GM21360 (cell line): Measurements from ENCODE around the gene TMEM8B.

Experiments
- ATAC-seq: cut with Tn5 transposase; IDR thresholded peaks from one replicate; pipeline ENCODE4 v1.9.1; 2021; ENCODE audit warnings: mild to moderate bottlenecking, moderate library complexity; ENCODE audit not compliant: unreplicated experiment

TMEM8B gene, protein sequence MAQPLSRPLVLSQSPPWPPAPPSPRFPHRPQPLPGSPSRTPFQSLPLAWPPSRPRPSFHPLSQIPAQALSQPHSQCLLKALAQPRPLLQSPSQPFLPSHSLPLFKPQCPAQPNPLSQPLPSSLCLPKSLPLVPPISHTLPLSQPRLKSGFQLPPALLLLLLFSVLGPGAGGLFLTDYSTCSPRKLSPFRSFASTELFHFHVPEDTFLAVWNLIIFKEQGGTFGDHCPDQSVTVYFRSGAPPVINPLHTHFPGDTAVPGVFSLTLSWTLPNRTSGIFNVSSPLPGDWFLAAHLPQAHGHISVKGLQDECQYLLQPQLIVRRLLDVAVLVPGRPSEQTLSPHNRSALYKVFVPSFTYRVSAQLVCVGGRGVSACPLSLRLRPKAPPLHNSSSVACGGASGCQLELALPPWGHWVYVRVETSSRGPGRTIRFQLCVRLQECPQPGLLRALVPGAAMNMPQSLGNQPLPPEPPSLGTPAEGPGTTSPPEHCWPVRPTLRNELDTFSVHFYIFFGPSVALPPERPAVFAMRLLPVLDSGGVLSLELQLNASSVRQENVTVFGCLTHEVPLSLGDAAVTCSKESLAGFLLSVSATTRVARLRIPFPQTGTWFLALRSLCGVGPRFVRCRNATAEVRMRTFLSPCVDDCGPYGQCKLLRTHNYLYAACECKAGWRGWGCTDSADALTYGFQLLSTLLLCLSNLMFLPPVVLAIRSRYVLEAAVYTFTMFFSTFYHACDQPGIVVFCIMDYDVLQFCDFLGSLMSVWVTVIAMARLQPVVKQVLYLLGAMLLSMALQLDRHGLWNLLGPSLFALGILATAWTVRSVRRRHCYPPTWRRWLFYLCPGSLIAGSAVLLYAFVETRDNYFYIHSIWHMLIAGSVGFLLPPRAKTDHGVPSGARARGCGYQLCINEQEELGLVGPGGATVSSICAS

DNA sequence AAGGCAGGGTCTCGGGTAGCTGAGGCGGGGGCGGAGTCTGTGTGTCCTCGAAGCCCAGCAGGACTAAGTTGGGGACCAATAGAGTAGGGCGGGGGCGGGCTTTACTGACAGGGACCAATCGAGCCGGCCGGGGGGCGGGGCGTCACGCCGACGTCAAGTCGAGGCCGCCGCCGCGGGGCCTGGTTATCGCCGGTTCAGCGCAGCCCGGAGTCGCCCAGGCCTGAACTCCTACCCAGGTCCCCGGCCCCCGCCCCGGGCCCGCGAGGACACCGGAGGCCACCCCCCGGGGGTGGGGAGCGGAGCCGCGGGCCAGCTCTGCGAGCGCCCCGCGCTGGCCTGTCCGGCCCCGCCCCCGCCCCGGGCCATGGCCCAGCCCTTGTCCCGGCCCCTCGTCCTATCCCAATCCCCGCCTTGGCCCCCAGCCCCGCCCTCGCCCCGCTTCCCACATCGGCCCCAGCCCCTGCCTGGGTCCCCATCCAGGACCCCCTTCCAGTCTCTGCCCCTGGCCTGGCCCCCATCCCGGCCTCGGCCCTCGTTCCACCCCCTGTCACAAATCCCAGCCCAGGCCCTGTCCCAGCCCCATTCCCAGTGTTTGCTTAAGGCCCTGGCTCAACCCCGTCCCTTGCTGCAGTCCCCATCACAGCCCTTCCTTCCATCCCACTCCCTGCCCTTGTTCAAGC, at the start of gene TMEM8B:
Gene TMEM8B, plus strand, starts transcription at position 145 of the 680 bp plus-strand sequence. Its CDS starts 220 bp downstream, at position 365.
- peak; percentile 62 for ATAC-seq

DNA sequence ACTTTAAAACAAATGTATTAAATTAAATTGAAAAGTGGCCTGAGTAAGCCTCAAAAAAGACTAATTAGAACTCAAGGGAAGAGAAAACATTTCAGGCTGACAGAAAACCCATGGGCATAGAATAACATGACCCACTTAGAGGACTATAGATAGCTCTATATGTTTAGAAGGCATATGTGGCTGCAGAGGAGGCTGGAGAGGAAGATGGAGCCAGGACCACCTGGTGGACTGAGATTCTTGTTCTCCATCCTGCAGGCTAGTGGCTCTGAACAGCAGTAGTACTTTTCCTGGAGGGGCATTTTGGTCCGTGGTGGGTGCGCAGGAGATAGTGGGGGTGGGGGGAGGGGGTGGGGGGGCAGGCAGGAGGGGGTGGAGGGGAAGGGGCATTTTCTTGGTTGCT, 48.0 kb upstream of the TMEM8B start:
- ATAC-seq, result no peak

DNA sequence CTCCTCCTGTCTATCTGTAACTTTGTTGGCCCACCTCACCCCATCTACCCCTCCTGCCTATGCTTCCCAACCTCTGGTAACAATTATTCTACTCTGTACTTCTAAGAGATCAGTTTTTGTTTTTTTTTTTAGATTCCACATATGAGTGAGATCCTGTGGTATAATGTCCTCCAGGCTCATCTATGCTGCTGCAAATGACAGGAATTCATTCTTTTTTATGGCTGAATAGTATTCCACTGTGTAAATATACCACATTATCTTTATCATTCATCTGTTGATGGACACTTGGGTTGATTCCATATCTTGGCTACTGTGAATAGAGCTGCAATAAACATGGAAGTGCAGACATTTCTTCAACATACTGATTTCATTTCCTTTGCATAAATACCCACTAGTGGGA, 45.6 kb upstream of the TMEM8B start:
- ATAC-seq, result no peak

DNA sequence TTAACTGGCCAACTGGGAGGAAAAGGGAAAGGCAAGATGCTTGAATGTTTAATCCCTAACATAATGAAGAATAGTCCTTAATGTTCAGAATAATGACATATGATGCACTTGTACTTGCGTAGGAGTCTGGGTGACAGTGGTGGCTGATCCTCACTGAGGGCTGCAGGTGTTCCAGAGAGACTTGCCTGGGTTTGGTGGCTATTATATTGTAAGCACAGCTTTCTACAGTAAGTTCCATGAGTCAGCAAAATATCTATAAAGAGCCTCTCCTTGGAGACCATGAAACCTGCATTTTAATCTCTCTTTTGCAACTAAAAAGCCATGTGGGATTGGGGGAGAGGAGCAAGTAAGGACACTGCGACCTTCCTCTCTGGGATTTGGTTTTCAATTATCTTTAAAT, 39.5 kb upstream of the TMEM8B start:
- ATAC-seq, result no peak

DNA sequence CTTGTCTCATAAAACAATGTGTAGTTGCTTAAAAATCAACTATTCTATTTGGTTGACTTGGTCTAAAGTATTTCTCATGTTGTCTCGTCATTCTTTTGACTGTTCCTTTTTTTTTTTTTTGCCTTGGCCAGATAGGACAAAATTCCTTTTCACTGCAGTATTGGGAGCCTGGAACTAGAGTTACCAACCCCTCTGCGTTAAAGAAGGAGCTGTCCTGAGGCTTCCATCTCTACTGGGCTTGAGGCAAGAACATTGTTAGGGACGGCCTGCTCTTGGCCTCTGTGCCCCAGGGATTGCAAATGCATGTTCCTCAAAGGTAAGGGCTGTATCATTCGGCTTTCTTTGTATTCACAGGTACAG, 39.0 kb upstream of the TMEM8B start:
- ATAC-seq, result no peak

DNA sequence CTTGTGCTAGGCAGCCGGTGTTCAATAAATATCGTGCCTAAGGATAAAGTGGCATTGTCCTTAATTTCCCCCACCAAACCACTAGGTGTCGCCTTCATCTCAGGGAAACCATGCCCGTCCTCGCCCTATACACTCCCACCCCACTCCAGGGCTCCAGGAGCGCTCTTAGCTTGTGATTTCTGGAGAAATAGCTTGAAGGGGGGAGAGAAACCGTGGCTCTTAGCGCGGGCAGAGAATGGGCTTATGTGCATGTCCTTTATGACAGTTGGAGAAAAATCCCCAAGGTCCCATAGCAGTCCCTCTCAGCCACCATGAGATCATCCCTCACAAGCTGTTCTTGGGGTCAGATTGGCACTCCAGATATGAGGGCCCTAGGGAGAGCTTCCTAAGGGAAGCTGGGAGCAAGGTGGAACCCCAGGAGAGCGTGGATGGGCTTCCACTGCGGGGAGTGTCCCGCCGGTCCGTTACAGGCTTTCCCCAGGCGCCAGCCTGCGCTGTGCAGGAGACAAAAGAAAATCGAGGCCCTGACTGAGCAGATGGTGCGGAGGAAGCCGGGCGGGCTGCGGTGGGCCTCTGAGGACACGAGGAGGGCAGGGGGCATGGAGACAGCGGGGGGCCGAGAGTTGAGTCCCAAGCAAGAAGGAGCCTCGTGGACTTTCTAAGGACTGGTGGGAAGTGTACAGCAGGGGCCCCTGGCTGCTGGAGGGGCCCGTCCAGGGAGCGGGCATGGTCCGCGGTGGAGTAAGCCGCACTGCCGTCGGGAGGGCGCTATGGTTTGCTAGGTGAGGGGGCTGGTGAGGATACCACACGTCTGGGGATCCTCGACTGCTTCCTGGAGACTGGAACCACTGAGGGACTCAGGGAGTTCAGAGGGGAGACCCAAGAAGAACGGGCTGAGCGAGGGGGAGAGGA, 38.4 kb upstream of the TMEM8B start:
- no peak for ATAC-seq

DNA sequence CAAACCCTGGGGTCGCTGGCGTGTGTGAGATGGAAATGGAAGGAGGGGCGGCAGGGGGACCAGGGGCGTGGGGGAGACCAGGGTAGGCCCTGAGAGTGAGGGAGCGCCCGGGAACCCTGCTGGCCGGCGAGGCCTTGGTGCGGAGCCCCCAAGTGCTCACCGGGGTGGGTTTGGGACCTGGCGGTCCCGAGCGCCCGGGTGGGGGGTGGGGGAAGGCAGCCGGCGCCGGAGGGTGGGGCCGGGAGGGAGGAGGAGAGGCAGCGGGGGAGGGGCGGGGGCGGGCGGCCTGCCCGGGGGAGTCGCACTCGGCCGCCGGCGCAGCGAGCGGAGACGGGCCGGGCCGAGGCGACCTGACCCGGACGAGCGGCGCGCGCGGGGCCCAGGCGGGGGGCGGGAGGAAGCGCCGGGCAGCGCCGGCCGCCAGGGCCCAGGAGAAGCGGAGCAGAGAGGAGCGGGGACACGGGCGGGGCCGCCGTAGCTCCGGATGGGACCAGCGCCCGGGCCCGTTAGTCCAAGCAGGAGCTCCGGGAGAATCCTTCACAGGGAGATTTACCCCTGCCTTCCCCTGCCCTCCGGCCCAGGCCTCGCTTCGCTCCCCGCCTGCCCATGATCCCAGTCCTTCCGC, 37.6 kb upstream of the TMEM8B start, which contains the start of gene NPR2:
Gene NPR2, plus strand, starts transcription at position 295 of the 625 bp plus-strand sequence. CDS start 818 bp downstream, outside the sequence.
- ATAC-seq, result no peak

DNA sequence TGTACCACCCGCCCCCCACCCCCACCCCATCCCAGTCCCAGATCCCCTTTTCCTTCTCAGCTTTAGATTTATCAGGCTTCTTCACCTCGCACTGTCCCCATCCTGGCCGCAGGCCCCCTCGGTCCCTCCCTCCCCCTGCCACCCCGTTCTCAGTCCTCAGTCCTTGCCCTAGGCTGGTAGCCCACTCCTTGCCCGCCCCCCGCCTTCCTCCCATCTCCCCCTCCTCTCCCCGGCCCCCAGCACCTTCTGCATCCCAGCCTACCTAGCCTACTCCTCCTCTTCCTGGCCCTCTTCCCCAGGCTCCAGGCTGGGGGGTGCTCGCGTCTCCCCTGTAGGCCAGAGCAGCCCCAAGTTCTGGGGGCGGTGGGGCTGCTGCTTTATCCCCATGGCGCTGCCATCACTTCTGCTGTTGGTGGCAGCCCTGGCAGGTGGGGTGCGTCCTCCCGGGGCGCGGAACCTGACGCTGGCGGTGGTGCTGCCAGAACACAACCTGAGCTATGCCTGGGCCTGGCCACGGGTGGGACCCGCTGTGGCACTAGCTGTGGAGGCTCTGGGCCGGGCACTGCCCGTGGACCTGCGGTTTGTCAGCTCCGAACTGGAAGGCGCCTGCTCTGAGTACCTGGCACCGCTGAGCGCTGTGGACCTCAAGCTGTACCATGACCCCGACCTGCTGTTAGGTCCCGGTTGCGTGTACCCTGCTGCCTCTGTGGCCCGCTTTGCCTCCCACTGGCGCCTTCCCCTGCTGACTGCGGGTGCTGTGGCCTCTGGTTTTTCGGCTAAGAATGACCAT, 36.8 kb upstream of the TMEM8B start:
- no peak for ATAC-seq

DNA sequence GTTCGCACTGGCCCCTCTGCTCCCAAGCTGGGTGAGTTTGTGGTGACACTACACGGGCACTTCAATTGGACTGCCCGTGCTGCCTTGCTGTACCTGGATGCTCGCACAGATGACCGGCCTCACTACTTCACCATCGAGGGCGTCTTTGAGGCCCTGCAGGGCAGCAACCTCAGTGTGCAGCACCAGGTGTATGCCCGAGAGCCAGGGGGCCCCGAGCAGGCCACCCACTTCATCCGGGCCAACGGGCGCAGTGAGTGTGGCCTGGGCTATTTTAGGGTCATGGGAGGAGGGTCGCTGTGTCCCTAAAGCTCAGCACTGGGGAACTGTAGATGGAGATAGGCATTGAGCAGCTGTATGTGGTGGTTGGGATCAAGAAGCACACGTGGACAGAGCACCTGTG, 36.2 kb upstream of the TMEM8B start:
- ATAC-seq, result no peak

DNA sequence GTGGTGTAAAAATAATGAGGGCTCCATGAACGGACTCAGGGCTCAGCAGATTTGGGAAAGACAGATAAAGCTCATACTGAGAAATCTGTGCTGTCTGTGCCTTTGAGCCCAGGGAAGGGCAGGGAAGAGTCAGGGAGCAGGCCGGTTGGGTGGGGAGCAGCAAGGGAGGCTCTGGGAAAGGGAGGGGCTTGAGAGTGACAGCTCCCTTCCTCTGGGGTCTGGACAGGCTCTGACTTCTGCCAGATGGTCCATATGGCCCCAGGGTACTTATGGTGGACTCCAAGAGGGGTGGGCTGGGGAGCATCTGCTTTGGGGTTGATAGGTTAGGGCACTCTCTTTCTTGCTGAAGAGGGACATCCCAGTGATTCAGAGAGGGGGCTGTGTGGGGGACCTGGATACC, 35.6 kb upstream of the TMEM8B start:
- ATAC-seq, result no peak

DNA sequence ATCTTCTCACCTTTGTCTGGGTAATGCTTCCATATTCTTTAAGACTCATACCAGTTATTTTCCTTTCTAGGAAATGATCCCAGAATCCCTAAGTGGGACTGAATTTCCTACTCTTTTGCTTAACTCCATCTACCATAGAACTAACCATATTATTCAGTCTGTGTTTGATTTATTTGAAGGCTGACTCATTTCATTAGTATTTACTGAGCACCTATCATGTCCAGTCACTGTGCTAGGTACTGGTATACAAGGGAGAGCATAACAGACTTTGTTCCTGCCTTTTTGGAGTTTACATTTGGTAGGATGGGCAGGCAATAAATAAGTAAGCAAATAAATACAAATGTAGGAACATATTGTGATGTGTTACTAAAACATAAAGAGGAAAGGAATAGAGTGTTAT, 33.3 kb upstream of the TMEM8B start:
- no peak for ATAC-seq

DNA sequence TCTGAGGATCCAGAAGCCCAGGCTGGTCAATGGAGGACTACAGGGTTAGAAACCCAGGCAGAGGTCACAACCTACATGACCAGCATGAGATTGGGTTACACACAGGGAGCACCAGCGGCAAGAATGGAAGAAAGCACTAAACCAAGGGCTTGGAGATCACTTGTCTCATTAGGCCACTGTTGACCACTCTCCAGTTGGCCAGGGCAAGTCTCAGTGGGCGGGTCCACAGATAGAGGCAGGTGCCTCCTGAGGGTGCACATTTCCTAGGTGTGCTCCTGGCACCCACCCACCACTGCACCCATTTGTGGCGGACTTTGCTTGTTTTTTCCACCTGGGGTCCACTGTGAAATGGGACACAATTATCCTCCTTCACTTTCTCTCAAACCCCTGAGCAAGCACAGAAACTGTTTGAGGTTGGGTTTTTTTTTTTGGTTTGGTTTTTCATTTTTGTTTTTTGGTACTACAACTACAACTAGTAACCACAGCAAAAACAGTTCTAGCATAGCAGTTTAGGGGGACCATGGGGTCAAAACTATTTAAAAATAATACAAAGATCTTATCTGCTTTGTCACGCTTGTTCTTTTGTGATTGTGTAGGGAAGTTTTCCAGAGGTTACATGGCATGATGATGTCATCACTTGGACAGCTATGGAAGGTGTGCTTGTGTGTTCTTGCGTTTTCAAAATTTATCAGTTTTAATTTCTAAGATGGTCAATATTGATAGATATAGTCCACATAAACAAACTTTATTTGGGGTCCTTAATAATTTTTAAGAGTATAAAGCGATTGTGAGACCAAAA, 31.5 kb upstream of the TMEM8B start:
- no peak for ATAC-seq

DNA sequence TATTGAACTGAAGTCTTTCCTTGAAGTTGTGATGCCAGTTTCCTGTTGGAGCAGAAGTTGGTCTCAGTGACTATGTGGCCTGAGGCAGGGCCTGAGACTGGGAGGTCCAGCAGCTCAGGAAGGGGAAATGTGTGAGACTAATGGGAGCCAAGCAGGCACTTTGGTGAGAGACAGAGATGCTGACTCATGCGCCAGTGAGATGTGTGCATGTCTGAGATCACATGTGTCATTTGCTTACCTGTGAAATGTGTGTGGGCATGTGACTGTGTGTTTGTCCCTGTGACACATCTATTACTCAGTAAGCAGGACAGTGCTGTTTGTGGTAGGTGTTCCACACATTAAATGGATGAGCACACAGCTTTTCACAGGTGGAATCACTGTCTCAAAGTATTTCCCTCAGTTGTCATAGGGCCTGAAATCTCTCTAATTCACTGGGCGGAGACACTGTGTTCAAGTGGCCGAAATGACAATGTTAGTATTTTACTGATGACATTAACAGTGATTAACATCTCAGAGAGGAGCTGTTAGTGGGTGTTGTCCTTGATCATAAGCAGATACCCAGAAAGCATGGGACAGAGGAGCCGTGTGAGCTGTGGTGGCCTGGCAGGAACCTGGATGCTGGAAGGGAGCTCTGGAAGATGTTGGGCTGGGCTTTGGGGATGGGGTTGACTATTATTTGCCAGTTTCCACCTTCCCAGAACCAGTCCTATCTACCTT, 30.2 kb upstream of the TMEM8B start:
- ATAC-seq, result peak; percentile 46

DNA sequence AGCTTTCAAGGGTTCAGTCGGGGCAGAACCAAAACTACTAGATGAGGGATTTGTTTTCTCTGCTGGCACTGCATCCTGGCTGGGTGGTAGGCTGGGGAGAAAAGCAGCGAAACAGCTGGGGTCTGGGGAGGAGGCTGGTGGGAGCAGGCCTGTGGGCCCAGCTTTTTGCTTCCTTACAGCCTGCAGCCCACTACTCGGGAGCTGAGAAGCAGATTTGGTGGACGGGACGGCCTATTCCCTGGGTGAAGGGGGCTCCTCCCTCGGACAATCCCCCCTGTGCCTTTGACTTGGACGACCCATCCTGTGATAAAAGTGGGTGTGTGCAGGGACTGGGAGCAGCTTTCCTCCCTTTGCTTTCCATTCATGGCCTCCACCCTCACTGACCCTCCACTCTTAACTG, 28.5 kb upstream of the TMEM8B start:
- ATAC-seq, result no peak

DNA sequence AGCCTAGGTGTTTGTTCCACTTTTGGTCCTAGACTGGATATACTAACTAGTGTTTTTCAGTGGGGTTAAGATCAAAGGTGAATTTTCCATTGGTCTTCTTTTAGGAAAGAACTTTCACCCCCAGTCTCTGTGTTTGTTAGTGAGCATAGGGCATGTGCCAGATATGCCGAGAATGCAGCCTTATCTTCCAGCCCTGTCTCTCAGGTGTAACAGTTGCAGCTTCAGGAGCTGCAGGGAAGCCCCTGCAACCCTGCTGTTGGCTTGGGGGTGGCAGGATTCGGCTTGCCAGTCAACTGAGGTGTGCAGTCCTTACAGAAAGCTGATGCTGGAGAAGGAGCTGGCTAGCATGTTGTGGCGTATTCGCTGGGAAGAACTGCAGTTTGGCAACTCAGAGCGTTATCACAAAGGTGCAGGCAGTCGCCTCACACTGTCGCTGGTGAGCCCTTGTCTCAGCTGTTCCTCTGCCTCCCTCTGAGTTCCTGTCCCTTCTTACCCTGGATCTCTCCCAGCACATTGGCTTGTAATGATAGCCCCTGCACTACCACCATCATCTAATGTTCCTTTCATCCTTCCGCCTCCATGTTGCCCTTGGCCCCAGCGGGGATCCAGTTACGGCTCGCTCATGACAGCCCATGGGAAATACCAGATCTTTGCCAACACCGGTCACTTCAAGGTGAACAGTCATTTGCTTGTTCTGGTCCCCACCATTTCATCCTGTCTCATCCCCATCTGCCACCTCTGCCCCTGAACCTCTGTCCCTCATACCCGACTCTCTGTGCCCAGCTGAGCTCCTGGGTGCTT, 27.5 kb upstream of the TMEM8B start:
- ATAC-seq, result no peak

DNA sequence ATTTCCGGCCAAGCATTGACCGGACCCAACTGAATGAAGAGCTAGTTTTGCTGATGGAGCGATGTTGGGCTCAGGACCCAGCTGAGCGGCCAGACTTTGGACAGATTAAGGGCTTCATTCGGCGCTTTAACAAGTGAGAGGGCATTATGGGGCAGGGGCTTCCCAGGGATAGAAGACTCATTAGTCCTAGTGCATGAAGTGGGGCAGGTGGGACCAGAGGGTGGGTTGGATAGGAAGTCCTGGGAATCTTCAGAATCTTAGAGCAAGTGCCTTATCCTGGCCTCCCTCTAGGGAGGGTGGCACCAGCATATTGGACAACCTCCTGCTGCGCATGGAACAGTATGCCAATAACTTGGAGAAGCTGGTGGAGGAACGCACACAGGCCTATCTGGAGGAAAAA, 22.9 kb upstream of the TMEM8B start:
- ATAC-seq, result no peak

DNA sequence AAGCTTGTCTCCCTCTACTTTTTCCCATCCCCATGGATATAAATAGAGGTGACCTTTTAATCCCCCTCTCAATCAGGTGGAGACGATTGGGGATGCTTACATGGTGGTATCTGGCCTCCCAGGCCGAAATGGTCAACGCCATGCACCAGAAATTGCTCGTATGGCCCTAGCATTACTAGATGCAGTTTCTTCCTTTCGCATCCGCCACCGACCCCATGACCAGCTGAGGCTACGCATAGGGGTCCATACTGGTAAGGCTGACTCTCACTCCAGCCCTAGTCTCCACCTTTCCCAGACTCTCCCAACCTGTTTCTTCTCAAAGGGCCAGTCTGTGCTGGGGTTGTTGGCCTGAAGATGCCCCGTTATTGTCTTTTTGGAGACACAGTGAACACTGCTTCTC, 20.6 kb upstream of the TMEM8B start:
- ATAC-seq, result no peak
